GM12873 (cell line): Measurements from ENCODE around the gene PRELP.

ENCODE experiments used
- TF ChIP-seq, protein P1 (sequence below): IDR thresholded peaks from 2 replicates; pipeline ENCODE4 v1.5.1; 2012; ENCODE audit warnings: low read depth, mild to moderate bottlenecking, moderate library complexity, low read length, control low read depth; ENCODE audit not compliant: insufficient read depth; ENCODE audit errors: missing control alignments

The PRELP gene

DNA sequence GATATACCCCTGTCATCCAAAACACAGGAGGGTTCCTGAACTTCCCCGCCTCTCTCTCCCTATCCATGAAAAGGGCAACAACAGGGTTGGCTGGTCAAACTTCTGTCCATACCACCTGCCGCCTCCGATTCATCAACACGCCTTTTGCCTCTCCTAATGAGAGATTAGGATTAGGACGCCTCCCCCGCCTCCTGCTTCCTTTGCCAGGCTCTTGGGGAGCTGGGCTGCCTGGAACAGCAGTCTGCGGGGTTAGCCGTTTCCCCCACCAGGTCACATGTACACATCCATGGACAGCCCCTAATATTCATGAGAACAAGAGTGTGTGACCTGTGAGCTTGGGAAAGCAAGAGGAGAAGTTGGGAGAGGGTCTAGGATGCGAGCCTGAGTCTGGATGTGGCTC lies 16.1 kb downstream of the PRELP start:
- TF ChIP-seq, protein P1, sequence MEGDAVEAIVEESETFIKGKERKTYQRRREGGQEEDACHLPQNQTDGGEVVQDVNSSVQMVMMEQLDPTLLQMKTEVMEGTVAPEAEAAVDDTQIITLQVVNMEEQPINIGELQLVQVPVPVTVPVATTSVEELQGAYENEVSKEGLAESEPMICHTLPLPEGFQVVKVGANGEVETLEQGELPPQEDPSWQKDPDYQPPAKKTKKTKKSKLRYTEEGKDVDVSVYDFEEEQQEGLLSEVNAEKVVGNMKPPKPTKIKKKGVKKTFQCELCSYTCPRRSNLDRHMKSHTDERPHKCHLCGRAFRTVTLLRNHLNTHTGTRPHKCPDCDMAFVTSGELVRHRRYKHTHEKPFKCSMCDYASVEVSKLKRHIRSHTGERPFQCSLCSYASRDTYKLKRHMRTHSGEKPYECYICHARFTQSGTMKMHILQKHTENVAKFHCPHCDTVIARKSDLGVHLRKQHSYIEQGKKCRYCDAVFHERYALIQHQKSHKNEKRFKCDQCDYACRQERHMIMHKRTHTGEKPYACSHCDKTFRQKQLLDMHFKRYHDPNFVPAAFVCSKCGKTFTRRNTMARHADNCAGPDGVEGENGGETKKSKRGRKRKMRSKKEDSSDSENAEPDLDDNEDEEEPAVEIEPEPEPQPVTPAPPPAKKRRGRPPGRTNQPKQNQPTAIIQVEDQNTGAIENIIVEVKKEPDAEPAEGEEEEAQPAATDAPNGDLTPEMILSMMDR = no peak

DNA sequence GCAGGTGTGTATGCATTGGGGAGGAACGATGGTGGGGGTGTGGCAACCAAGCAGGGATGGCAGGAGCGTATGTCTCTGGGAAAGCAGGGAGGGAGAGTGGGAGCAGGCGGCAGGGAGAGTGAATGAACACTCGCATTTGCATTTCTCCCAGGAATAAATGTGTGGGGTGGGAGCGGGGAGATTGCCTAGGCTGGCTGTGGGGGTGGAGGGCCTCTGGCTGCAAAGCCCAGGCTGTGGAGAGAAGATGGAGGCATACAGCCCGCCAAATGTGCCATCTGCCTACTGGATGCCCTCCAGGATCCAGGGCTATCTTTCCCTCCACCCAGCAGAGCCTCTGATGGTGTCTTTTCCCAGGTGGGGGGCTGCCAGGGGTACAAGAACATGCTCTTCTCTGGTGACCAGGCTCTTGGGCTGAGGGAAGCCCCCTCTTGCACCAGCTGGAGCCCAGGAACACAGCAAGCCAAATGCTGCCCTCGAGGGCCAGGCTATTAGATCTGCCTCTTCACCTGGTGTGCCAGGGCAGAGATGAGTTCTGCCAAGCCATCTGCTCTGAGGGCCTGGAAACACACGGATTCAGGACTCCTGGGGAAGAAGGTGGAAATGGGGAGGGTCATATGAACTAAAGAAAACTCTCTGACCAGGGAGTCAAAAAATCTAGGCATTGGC lies 16.6 kb downstream of the PRELP start:
- TF ChIP-seq, protein P1 = no peak

DNA sequence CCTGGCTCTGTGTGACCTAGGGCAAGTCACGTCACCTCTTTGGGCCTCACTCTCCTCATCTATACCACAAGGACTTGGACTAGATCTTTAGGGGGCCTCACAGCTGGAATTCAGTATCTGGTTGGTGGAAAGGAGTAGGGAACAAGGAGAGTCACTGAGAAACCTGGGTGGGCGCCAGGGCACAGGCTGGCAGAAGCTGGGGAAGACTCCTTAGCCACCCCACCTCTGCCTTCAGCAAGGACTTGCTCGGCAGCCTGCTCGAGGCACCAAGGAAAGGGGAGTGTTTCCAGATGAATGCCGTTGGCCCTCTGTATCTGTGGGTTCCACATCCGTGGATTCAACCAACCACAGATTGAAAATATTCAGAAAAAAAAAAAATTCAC lies 17.1 kb downstream of the PRELP start:
- TF ChIP-seq, protein P1 = no peak

DNA sequence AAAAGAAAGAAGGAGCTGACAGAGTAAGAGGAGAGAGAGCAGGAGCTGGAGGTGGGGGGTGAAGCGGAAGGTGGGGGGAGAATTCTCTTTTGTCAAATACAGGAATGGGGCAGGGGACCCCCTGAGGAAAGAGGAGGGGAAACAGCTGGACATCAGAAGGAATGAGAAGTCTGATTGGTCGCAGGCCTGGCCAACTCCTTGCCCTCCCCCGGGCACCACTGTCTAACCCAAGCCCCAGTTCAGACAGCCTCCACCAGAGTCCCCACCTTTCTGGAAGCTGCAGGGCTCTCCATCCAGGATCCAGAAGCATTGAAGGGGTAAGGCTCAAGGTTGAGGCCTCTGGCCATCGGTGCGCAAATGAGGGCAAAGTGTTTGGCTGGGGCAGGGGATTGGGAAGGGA lies 18.3 kb downstream of the PRELP start, which contains the start of gene OPTC:
OPTC (plus strand) TSS at position 253 of the 400 bp plus-strand sequence. CDS start 1,853 bp downstream, outside the sequence.
- TF ChIP-seq, protein P1 = no peak

DNA sequence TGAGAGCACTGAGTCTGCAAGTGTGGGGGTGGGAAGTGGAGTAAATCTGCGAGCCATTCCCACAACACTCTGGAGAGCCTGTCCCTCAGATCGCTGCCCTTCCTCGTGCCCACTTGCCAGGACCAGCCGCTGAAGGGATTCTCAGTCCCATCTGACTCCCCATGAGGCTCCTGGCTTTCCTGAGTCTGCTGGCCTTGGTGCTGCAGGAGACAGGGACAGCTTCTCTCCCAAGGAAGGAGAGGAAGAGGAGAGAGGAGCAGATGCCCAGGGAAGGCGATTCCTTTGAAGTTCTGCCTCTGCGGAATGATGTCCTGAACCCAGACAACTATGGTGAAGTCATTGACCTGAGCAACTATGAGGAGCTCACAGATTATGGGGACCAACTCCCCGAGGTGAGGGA lies 20.2 kb downstream of the PRELP start:
- TF ChIP-seq, protein P1 = no peak

DNA sequence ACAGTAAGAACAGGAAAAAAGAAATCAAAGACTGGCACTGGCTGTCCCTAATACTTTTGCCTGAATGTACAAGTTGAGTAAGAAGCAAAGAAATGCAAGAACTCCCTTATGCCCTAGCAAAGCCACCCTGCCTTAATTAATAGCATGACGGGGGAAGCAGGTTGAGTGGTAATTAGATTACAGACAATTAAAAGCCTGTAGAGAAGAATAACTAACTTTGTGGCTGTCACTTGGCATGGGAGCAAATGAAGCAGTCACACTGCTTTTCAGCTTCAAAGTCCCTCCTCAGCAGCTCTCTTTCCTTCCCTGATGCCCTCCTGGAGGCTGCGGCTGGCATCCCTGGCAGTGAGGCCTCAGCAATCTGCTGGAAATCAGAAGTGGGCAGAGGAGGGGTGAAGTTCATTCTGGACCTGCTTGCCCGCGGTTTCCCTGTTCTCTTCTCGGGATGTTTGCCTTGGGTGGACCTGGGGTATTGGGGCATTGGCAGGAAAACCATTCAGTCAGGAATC lies 21.7 kb downstream of the PRELP start:
- TF ChIP-seq, protein P1 = no peak

DNA sequence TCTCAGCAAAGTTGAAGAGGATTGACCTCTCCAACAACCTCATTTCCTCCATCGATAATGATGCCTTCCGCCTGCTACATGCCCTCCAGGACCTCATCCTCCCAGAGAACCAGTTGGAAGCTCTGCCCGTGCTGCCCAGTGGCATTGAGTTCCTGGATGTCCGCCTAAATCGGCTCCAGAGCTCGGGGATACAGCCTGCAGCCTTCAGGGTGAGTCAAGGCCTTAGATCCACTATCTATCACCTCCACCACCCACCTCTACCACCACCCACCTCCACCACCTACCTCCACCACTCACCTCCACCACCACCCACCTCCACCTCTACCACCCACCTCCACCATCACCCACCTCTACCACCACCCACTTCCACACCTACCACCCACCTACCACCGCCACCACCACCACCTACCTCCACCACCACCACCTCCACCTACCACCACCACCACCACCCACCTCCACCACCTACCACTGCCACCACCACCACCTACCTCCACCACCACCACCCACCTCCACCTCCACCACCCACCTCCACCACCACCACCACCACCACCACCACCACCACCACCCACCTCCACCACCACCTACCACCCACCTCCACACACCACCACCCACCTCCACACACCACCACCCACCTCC lies 24.2 kb downstream of the PRELP start:
- TF ChIP-seq, protein P1 = no peak
